HepG2 (cell line): ENCODE data around the gene HMGCS2. TPM values are rescaled to one million over a fixed set of nuclear protein-coding genes. Genes with fewer than 3 reads are reported as not detected.
A peak's percentile ranks its signal among the peaks of the same experiment; 100 is the strongest.

Source experiments
- ARNTL ChIP-seq: sonication (generic); formaldehyde crosslinking; IDR thresholded peaks from 2 replicates; pipeline ENCODE4 v1.4.0; 2020; ENCODE audit warnings: mild to moderate bottlenecking, missing genetic modification reagents
- ATRX ChIP-seq: sonication (generic); formaldehyde crosslinking; IDR thresholded peaks from 2 replicates; pipeline ENCODE4 v1.4.0; 2020; ENCODE audit warnings: missing genetic modification reagents, borderline replicate concordance
- DNMT1 ChIP-seq: sonication (generic); formaldehyde crosslinking; IDR thresholded peaks from 2 replicates; pipeline ENCODE4 v1.5.1; 2020; ENCODE audit warnings: mild to moderate bottlenecking, missing genetic modification reagents
- E2F5 ChIP-seq: sonication (generic); formaldehyde crosslinking; conservative IDR thresholded peaks from 2 replicates; pipeline ENCODE4 v1.4.0; 2020; ENCODE audit warnings: missing genetic modification reagents
- HOMEZ ChIP-seq: IDR thresholded peaks from 2 replicates; pipeline ENCODE4 v1.6.1; 2016; ENCODE audit warnings: low read depth
- NCOA5 ChIP-seq: sonication (generic); formaldehyde crosslinking; IDR thresholded peaks from 2 replicates; pipeline ENCODE4 v1.4.0; 2020; ENCODE audit warnings: missing genetic modification reagents
- NKX3-1 ChIP-seq: sonication (generic); formaldehyde crosslinking; IDR thresholded peaks from 2 replicates; pipeline ENCODE4 v1.5.0; 2020; ENCODE audit warnings: missing genetic modification reagents
- NR2F2 ChIP-seq: IDR thresholded peaks from 2 replicates; pipeline ENCODE4 v1.6.1; 2012; ENCODE audit warnings: low read depth, inconsistent platforms, borderline replicate concordance
- SRF ChIP-seq: IDR thresholded peaks from 2 replicates; pipeline ENCODE4 v1.6.1; 2011; ENCODE audit warnings: mild to moderate bottlenecking, low read depth, low read length, moderate library complexity
- TBL1XR1 ChIP-seq: fragments of 150-350 bp; IDR thresholded peaks from 2 replicates; pipeline ENCODE4 v1.6.1; 2014; ENCODE audit warnings: borderline replicate concordance, low read length; ENCODE audit not compliant: partially characterized antibody
- TCF7 ChIP-seq: sonication (generic); IDR thresholded peaks from 2 replicates; pipeline ENCODE4 v1.6.1; 2016; ENCODE audit warnings: antibody characterized with exemption, low read depth
- ZBTB21 ChIP-seq: sonication (generic); formaldehyde crosslinking; IDR thresholded peaks from 2 replicates; pipeline ENCODE4 v1.4.0; 2020; ENCODE audit warnings: missing genetic modification reagents
- ZFY ChIP-seq: sonication (generic); formaldehyde crosslinking; IDR thresholded peaks from 2 replicates; pipeline ENCODE4 v1.4.0; 2020; ENCODE audit warnings: missing genetic modification reagents
- ZNF235 ChIP-seq: sonication (generic); formaldehyde crosslinking; IDR thresholded peaks from 2 replicates; pipeline ENCODE4 v1.8.1; 2023; ENCODE audit warnings: mild to moderate bottlenecking, missing genetic modification reagents, borderline replicate concordance
- ZNF337 ChIP-seq: sonication (generic); formaldehyde crosslinking; IDR thresholded peaks from 2 replicates; pipeline ENCODE4 v1.5.1; 2020; ENCODE audit warnings: missing genetic modification reagents, low read depth, mild to moderate bottlenecking, borderline replicate concordance
- ZNF605 ChIP-seq: sonication (generic); formaldehyde crosslinking; IDR thresholded peaks from 2 replicates; pipeline ENCODE4 v1.8.0; 2022; ENCODE audit warnings: mild to moderate bottlenecking, missing genetic modification reagents
- ZNF776 ChIP-seq: sonication (generic); formaldehyde crosslinking; IDR thresholded peaks from 2 replicates; pipeline ENCODE4 v1.4.0; 2020; ENCODE audit warnings: mild to moderate bottlenecking, missing genetic modification reagents
- polyA plus RNA-seq, 8 experiments: library from polyadenylated mRNA; depleted of rRNA in 3 of 8; stranded (reverse) in 7 of 8; unstranded in 1 of 8; fragments of >200 nt; fragmentation: Illumina TruSeq in 4 of 8; extraction: Trizol in 4 of 8; gene quantifications; 2 replicates each; pipeline versions ENCODE4 v1.2.1 to v1.2.3, GENCODE V29; 2011 to 2016; ENCODE audit warnings: low read depth in 4 of 8, missing spikeins in 1 of 8, mixed read lengths in 1 of 8; ENCODE audit not compliant: insufficient read depth in 1 of 8
- total RNA-seq, 5 experiments: library from RNA; depleted of rRNA; stranded (reverse); fragments of >200 nt; fragmentation: Illumina TruSeq; extraction: Trizol; gene quantifications; 2 replicates each; pipeline ENCODE4 v1.2.3, GENCODE V29; 2016; ENCODE audit warnings: low read depth in 1 of 5
- TF ChIP-seq, protein P1 (sequence below): sonication (generic); formaldehyde crosslinking; IDR thresholded peaks from 2 replicates; pipeline ENCODE4 v1.5.1; 2020; ENCODE audit warnings: missing genetic modification reagents, mild to moderate bottlenecking, borderline replicate concordance
- TF ChIP-seq, protein P2 (sequence below): IDR thresholded peaks from 2 replicates; pipeline ENCODE4 v1.6.1; 2016; ENCODE audit warnings: low read depth, borderline replicate concordance
- TF ChIP-seq, protein P3 (sequence below): IDR thresholded peaks from 2 replicates; pipeline ENCODE4 v1.6.1; 2016; ENCODE audit warnings: low read depth, control low read depth
- TF ChIP-seq, protein P4 (sequence below): sonication (generic); formaldehyde crosslinking; IDR thresholded peaks from 2 replicates; pipeline ENCODE4; 2020; ENCODE audit warnings: missing genetic modification reagents, mild to moderate bottlenecking, borderline replicate concordance

Gene HMGCS2
- total and polyA plus RNA-seq, 2 of the 13 experiments (the other 11 are each of a cell fraction or from before 2014, with no cell fraction given), result 0.44 to 1.5 TPM

- TF ChIP-seq, protein P1, sequence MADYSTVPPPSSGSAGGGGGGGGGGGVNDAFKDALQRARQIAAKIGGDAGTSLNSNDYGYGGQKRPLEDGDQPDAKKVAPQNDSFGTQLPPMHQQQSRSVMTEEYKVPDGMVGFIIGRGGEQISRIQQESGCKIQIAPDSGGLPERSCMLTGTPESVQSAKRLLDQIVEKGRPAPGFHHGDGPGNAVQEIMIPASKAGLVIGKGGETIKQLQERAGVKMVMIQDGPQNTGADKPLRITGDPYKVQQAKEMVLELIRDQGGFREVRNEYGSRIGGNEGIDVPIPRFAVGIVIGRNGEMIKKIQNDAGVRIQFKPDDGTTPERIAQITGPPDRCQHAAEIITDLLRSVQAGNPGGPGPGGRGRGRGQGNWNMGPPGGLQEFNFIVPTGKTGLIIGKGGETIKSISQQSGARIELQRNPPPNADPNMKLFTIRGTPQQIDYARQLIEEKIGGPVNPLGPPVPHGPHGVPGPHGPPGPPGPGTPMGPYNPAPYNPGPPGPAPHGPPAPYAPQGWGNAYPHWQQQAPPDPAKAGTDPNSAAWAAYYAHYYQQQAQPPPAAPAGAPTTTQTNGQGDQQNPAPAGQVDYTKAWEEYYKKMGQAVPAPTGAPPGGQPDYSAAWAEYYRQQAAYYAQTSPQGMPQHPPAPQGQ, result 0 out of 2 replicates have a peak, but pooled peaks have one; percentile 61
- TF ChIP-seq, protein P2, sequence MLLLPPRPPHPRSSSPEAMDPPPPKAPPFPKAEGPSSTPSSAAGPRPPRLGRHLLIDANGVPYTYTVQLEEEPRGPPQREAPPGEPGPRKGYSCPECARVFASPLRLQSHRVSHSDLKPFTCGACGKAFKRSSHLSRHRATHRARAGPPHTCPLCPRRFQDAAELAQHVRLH (CRISPR knock-in tag), result no peak
- no peak for TF ChIP-seq TBL1XR1
- no peak for TF ChIP-seq E2F5
- TF ChIP-seq SRF, result 0 out of 2 replicates have a peak, but pooled peaks have one; percentile 14
- TF ChIP-seq ZNF776 (CRISPR knock-in tag), result no peak
- TF ChIP-seq NR2F2, result no peak; the same call in 1 of the 2 replicates
- TF ChIP-seq, protein P3, sequence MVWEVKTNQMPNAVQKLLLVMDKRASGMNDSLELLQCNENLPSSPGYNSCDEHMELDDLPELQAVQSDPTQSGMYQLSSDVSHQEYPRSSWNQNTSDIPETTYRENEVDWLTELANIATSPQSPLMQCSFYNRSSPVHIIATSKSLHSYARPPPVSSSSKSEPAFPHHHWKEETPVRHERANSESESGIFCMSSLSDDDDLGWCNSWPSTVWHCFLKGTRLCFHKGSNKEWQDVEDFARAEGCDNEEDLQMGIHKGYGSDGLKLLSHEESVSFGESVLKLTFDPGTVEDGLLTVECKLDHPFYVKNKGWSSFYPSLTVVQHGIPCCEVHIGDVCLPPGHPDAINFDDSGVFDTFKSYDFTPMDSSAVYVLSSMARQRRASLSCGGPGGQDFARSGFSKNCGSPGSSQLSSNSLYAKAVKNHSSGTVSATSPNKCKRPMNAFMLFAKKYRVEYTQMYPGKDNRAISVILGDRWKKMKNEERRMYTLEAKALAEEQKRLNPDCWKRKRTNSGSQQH (CRISPR knock-in tag), result no peak; the same call in 1 of the 2 replicates
- TF ChIP-seq ZFY (CRISPR knock-in tag), result no peak; the same call in 1 of the 2 replicates
- TF ChIP-seq ZNF605 (CRISPR knock-in tag), result 0 out of 2 replicates have a peak, but pooled peaks have one; percentile 2
- no peak for TF ChIP-seq DNMT1
- no peak for TF ChIP-seq ATRX
- TF ChIP-seq ZNF235, result no peak
- TF ChIP-seq NKX3-1 (CRISPR knock-in tag), result no peak
- TF ChIP-seq ZNF337 (CRISPR knock-in tag), result no peak
- TF ChIP-seq HOMEZ (CRISPR knock-in tag), result peak; percentile 93
- TF ChIP-seq TCF7, result peak; percentile 47
- 0 out of 2 replicates have a peak, but pooled peaks have one; percentile 16 for TF ChIP-seq ARNTL (CRISPR knock-in tag)
- TF ChIP-seq, protein P4, sequence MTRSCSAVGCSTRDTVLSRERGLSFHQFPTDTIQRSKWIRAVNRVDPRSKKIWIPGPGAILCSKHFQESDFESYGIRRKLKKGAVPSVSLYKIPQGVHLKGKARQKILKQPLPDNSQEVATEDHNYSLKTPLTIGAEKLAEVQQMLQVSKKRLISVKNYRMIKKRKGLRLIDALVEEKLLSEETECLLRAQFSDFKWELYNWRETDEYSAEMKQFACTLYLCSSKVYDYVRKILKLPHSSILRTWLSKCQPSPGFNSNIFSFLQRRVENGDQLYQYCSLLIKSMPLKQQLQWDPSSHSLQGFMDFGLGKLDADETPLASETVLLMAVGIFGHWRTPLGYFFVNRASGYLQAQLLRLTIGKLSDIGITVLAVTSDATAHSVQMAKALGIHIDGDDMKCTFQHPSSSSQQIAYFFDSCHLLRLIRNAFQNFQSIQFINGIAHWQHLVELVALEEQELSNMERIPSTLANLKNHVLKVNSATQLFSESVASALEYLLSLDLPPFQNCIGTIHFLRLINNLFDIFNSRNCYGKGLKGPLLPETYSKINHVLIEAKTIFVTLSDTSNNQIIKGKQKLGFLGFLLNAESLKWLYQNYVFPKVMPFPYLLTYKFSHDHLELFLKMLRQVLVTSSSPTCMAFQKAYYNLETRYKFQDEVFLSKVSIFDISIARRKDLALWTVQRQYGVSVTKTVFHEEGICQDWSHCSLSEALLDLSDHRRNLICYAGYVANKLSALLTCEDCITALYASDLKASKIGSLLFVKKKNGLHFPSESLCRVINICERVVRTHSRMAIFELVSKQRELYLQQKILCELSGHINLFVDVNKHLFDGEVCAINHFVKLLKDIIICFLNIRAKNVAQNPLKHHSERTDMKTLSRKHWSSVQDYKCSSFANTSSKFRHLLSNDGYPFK (CRISPR knock-in tag), result 0 out of 2 replicates have a peak, but pooled peaks have one; percentile 35
- TF ChIP-seq NCOA5 (CRISPR knock-in tag), result no peak
- peak; percentile 79; the same call in 1 of the 2 replicates for TF ChIP-seq ZBTB21 (CRISPR knock-in tag)
Measured at GRCh38 chr1:119724611-119725218, 44.0 kb downstream of the HMGCS2 start (continued).
